GM12865 (cell line): ENCODE data around the gene ADIG.

Source experiments
- DNase-seq: peaks from one replicate; pipeline ENCODE4 v3.0.0; 2010; ENCODE audit warnings: low read depth
- H3K4me3 ChIP-seq: 2 replicates; pipeline ENCODE4 v1.5.1; 2011; ENCODE audit warnings: mild to moderate bottlenecking, low read depth, low read length, control low read depth
- CTCF ChIP-seq: IDR thresholded peaks from 2 replicates; pipeline ENCODE4 v1.5.1; 2011; ENCODE audit warnings: low read length, control low read depth, low read depth, inconsistent platforms; ENCODE audit not compliant: insufficient read depth; ENCODE audit errors: missing control alignments

The ADIG gene

GRCh38 chr20:38617830-38618196, 36.8 kb downstream of the ADIG start:
- H3K4me3 ChIP-seq = no peak overlapping the region
- no peak for DNase-seq
- no peak for TF ChIP-seq CTCF

- no peak for TF ChIP-seq CTCF
- no peak overlapping the region for H3K4me3 ChIP-seq
- no peak for DNase-seq
These were observed 39.4 kb downstream of the ADIG start for GRCh38 chr20:38620441-38620840.

- H3K4me3 ChIP-seq = no peak overlapping the region
- TF ChIP-seq CTCF = no peak
- DNase-seq = no peak
These were observed 42.1 kb downstream of the ADIG start for GRCh38 chr20:38623061-38623460.

GRCh38 chr20:38624084-38624483, 43.1 kb downstream of the ADIG start:
- DNase-seq = no peak
- no peak overlapping the region for H3K4me3 ChIP-seq
- TF ChIP-seq CTCF = no peak

- no peak for DNase-seq
- no peak overlapping the region for H3K4me3 ChIP-seq
- TF ChIP-seq CTCF = no peak
These were observed 44.9 kb downstream of the ADIG start for GRCh38 chr20:38625896-38626295.

- H3K4me3 ChIP-seq = no peak overlapping the region
- TF ChIP-seq CTCF = no peak
- DNase-seq = no peak
These were observed 46.1 kb downstream of the ADIG start for GRCh38 chr20:38626921-38627659.
